HEK293T (cell line): ENCODE data around the gene TRIM28.
"Not testable (repeated sequence)": the region's sequence is repeated elsewhere in the genome, so short reads cannot be mapped to it uniquely, and the experiment has no call there.

Experiments used
- CTCF ChIA-PET: fragments of 350-600 bp; formaldehyde crosslinking; extraction: SDS; loops from one replicate; lab custom pipeline; 2021; ENCODE audit warnings: antibody characterized with exemption, inconsistent platforms; lab: Yijun Ruan, JAX
- POLR2A ChIA-PET: fragments of 350-600 bp; formaldehyde crosslinking; extraction: SDS; loops from one replicate; lab custom pipeline; 2020; ENCODE audit warnings: antibody characterized with exemption, inconsistent platforms; lab: Yijun Ruan, JAX
- DNase-seq: peaks from one replicate; pipeline ENCODE4 v3.0.0; 2012; ENCODE audit warnings: mixed read lengths; ENCODE audit errors: extremely low spot score
- ARNT ChIP-seq: fragments of 450-650 bp; IDR thresholded peaks from 2 replicates; pipeline ENCODE4 v1.6.1; 2017; ENCODE audit warnings: mild to moderate bottlenecking
- BHLHE40 ChIP-seq: fragments of 450-650 bp; IDR thresholded peaks from 2 replicates; pipeline ENCODE4 v1.6.1; 2016; ENCODE audit warnings: mild to moderate bottlenecking, moderate library complexity, borderline replicate concordance
- CTBP1 ChIP-seq: fragments of 450-650 bp; IDR thresholded peaks from 2 replicates; pipeline ENCODE4 v1.6.1; 2016; ENCODE audit warnings: borderline replicate concordance
- ELF4 ChIP-seq: fragments of 450-650 bp; IDR thresholded peaks from 2 replicates; pipeline ENCODE4 v1.6.1; 2017; ENCODE audit warnings: antibody characterized with exemption
- FOXA1 ChIP-seq: fragments of 450-650 bp; IDR thresholded peaks from 2 replicates; pipeline ENCODE4 v1.6.1; 2016; ENCODE audit warnings: mild to moderate bottlenecking
- FOXK2 ChIP-seq: fragments of 450-650 bp; IDR thresholded peaks from 2 replicates; pipeline ENCODE4 v1.6.1; 2016; ENCODE audit warnings: mild to moderate bottlenecking
- FOXM1 ChIP-seq: fragments of 450-650 bp; IDR thresholded peaks from 2 replicates; pipeline ENCODE4 v1.6.1; 2017; ENCODE audit warnings: mild to moderate bottlenecking, borderline replicate concordance
- HDGF ChIP-seq: fragments of 450-650 bp; IDR thresholded peaks from 2 replicates; pipeline ENCODE4 v1.6.1; 2017; ENCODE audit warnings: antibody characterized with exemption, borderline replicate concordance
- L3MBTL2 ChIP-seq: fragments of 450-650 bp; conservative IDR thresholded peaks from 2 replicates; pipeline ENCODE4 v1.6.1; 2016; ENCODE audit warnings: mild to moderate bottlenecking
- LEF1 ChIP-seq: fragments of 450-650 bp; IDR thresholded peaks from 2 replicates; pipeline ENCODE4 v1.6.1; 2017; ENCODE audit warnings: mild to moderate bottlenecking, borderline replicate concordance
- NFRKB ChIP-seq: fragments of 450-650 bp; IDR thresholded peaks from 2 replicates; pipeline ENCODE4 v1.6.1; 2016; ENCODE audit warnings: mild to moderate bottlenecking, moderate library complexity
- SP1 ChIP-seq: fragments of 450-650 bp; IDR thresholded peaks from 2 replicates; pipeline ENCODE4 v1.6.1; 2017
- SUZ12 ChIP-seq: fragments of 450-650 bp; IDR thresholded peaks from 2 replicates; pipeline ENCODE4 v1.6.1; 2016; ENCODE audit warnings: mild to moderate bottlenecking
- TARDBP ChIP-seq: fragments of 450-650 bp; IDR thresholded peaks from 2 replicates; pipeline ENCODE4 v1.6.1; 2016
- ZNF384 ChIP-seq: fragments of 450-650 bp; IDR thresholded peaks from 2 replicates; pipeline ENCODE4 v1.6.1; 2016
- TF ChIP-seq, protein P1 (sequence below): fragments of 450-650 bp; IDR thresholded peaks from 2 replicates; pipeline ENCODE4 v1.6.1; 2016

TRIM28 gene

DNA sequence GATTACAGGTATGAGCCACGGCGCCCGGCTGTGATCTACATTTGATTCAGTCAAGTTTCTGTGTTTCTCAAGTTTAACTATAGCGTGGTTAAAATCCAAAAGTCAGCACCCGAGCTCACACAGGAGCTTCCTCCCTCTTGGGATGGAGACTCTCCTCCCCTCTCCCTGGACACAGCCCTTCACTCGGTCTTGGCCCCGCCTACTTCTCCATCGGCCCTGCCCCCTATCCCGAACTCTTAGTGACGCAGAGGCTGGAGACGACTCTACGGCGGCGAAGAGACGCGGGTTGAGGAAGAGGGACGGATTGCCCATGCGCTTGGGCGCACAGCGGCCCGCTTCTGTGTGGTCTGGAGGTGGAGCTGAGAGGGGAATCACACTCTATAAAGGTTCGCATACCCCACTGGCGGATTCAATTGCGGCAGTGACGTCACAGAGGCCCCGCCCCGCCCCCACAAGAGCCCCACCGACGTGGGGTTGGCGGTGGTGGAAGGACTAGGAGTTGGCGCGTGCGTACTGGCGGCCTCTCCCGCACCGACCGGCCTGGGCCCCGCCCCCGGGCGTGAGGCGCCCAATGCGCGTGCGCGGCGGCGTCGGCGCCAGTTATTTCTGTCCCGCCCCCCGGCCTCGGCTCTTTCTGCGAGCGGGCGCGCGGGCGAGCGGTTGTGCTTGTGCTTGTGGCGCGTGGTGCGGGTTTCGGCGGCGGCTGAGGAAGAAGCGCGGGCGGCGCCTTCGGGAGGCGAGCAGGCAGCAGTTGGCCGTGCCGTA, at the start of gene TRIM28:
Gene TRIM28, plus strand, starts transcription at position 239 of the 765 bp plus-strand sequence. CDS start 694 bp downstream, outside the sequence.
- ChIA-PET CTCF (interaction anchor here (1.3 kb wide), 1 partner anchor 25 kb away, joined by 9 read pairs; the partner anchor contains the start of gene ZBTB45), POLR2A (interaction anchor here (0.5 to 3.8 kb wide), 23 partner anchors 8 to 383 kb away, joined by 3 to 96 read pairs (median 5); partner anchors contain the start of genes CHMP2A, MZF1, RNF225 and UBE2M)
- DNase-seq = peak; percentile 99
- TF ChIP-seq SP1 (no peak), ELF4 (peak; percentile 31; the same call in 1 of the 2 replicates)

DNA sequence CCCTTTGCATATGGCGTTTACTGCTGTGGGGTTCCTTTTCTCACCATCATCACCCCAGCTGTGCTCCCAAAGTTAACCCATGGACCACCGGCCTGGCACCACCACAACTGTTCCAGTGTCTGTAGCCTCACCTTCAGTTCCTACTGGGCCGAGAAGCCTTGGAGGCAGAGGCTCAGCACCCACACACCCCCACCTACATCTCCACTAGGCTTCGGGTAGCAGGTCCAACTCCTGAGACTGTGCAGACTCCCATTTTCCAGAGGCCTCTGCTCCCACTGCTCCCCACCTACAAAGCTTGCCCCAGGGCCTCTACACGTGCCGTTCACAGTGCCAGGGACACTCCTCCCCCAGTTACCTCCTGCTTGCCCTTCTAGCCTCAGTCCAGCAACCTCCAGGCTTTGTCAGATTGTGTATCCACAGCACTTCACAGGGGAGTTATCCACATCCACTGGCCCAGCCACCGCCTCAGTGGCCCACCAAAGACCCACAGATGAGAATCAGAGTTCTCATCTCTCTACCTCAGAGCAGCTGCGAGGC, 46.2 kb upstream of the TRIM28 start:
- no peak for DNase-seq
- CTCF ChIA-PET = no interaction called here
- TF ChIP-seq L3MBTL2 (no peak), HDGF (no peak), FOXK2 (no peak), BHLHE40 (no peak), ARNT (no peak), CTBP1 (no peak), LEF1 (no peak), FOXM1 (no peak), SUZ12 (no peak), ELF4 (no peak), FOXA1 (no peak), TARDBP (no peak), SP1 (no peak), NFRKB (no peak), ZNF384 (no peak)
- TF ChIP-seq, protein P1, sequence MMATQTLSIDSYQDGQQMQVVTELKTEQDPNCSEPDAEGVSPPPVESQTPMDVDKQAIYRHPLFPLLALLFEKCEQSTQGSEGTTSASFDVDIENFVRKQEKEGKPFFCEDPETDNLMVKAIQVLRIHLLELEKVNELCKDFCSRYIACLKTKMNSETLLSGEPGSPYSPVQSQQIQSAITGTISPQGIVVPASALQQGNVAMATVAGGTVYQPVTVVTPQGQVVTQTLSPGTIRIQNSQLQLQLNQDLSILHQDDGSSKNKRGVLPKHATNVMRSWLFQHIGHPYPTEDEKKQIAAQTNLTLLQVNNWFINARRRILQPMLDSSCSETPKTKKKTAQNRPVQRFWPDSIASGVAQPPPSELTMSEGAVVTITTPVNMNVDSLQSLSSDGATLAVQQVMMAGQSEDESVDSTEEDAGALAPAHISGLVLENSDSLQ = no peak
- POLR2A ChIA-PET = no interaction called here

DNA sequence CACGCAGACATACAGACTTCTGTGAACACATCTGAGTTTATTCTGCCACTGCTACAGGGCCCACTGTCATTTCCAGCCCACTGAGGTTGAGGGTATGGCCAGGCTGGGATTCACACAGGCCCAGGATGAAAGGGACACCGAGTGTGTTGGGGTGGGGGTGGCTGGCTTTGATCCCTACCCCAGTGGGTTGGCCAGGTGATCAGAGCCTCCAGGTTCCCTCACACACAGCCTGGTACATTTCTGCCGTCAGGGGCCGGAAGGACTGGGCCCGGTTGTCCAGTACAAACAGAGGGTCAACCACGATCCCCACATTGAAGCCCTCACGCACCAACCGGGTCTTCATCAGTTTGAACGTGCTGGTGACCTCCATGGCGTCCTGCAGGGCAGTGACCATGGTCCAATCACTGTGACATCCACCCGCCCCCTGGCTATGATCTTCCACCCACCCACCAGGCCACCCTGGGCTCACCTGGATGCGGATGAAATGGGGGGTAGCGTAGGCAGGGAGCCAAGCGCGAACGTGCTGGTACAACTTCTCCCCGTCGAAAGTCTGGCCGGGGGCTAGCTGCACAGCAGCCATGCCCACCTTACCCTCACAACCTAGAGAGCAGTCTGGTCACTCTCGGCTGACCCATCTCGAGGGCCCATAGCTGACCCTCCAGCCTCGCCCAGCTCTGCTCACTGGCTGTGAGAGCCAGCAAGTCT, 45.4 kb upstream of the TRIM28 start:
- DNase-seq = no peak
- ChIA-PET CTCF (no interaction called here), POLR2A (interaction anchor here (1.8 kb wide), 1 partner anchor 23 kb away, joined by 5 read pairs; the partner anchor contains the start of gene ZNF446)
- TF ChIP-seq TARDBP = no peak
- TF ChIP-seq SP1 = no peak
- no peak for TF ChIP-seq ZNF384
- TF ChIP-seq, protein P1 = no peak
- TF ChIP-seq NFRKB = no peak
- no peak for TF ChIP-seq SUZ12
- TF ChIP-seq CTBP1 = no peak
- no peak for TF ChIP-seq LEF1

DNA sequence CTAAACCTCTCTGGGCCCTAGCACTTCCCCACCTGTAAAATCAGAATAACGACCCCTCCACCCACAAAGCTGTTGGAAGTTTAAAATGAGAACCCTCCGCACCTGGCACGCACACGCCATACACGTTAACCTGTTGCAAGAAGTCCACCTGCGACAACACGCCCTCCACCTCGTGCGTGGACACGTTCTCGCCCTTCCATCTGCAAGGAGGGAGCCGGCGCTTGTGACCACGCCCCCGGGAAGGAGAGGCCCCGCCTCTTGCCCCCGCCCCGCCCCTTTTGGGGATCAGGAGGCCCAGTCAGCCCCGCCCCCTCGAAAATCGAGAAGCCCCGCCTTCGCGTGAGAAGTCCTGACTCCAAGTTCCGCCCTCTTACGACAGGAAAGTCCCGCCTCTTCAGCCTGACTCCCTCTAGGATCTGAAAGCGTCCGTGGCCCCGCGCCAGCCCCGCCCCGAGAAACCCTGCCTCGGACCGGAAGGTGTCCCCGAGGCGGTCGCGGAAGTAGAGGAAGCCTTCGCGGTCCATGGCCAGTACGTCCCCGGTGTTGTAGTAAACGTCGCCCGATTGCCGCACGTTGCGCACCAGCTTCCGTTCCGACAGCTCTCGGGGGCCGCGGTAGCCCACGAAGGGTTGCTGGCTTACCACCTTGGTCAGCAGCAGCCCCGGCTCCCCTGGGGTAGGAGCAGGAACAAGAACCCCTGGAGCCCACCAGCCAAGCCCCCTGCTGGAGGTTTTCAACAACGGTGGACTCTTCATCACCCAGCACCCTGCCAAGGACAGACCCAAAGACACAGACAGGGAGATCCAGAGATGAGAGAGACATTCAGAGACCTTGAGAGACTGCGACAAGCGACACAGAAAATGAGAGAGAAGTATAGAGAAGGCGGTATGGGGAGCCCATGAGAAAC, 44.6 kb upstream of the TRIM28 start:
- ChIA-PET CTCF (no interaction called here), POLR2A (interaction anchor here (0.6 to 1.8 kb wide), 4 partner anchors 20 to 48 kb away, joined by 3 to 10 read pairs (median 6); partner anchors contain the start of genes ZBTB45, ZNF324B and ZNF446)
- peak; percentile 97 for DNase-seq
- TF ChIP-seq SUZ12 (no peak), FOXM1 (no peak), ZNF384 (no peak), SP1 (no peak), HDGF (0 out of 2 replicates have a peak, but pooled peaks have one; percentile 68), FOXK2 (no peak), NFRKB (no peak), ARNT (no peak), LEF1 (no peak), CTBP1 (peak; percentile 85), BHLHE40 (no peak), ELF4 (no peak; the same call in 1 of the 2 replicates), L3MBTL2 (peak; percentile 68), FOXA1 (no peak), TARDBP (no peak)
- TF ChIP-seq, protein P1 = peak; percentile 55

DNA sequence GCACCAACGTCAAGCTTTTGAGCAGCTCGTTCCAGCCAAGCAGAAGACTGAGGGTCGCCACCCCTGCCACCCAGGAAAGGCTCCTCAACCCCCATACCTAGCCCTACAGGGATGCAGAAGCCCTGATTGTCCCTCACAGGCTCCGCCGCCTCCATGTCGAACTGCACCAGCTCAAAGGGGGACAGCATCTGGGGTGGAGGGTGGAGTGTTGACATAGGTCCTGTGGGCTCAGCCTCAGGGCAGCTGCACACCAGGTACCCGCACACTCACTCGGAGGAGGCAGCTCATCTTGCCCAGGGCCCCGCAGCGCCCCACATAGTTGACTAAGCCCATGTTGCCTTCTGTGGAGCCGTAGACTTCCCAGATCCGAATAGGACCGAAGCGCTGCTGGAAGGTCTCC, 43.6 kb upstream of the TRIM28 start:
- POLR2A ChIA-PET = interaction anchor here (0.6 to 1.8 kb wide), 3 partner anchors 18 to 25 kb away, joined by 3 to 10 read pairs (median 5); partner anchors contain the start of genes ZBTB45 and ZNF446
- DNase-seq = no peak
- TF ChIP-seq LEF1 = no peak
- no peak for TF ChIP-seq FOXK2
- no peak for TF ChIP-seq ZNF384
- no peak for TF ChIP-seq SUZ12
- no peak for TF ChIP-seq BHLHE40
- TF ChIP-seq TARDBP = no peak
- TF ChIP-seq SP1 = no peak
- TF ChIP-seq L3MBTL2 = no peak
- no peak for TF ChIP-seq HDGF
- TF ChIP-seq ELF4 = no peak
- TF ChIP-seq FOXA1 = no peak
- TF ChIP-seq, protein P1 = no peak
- no peak for TF ChIP-seq CTBP1
- no peak for TF ChIP-seq ARNT
- no peak for TF ChIP-seq NFRKB
- TF ChIP-seq FOXM1 = no peak
- CTCF ChIA-PET = no interaction called here

DNA sequence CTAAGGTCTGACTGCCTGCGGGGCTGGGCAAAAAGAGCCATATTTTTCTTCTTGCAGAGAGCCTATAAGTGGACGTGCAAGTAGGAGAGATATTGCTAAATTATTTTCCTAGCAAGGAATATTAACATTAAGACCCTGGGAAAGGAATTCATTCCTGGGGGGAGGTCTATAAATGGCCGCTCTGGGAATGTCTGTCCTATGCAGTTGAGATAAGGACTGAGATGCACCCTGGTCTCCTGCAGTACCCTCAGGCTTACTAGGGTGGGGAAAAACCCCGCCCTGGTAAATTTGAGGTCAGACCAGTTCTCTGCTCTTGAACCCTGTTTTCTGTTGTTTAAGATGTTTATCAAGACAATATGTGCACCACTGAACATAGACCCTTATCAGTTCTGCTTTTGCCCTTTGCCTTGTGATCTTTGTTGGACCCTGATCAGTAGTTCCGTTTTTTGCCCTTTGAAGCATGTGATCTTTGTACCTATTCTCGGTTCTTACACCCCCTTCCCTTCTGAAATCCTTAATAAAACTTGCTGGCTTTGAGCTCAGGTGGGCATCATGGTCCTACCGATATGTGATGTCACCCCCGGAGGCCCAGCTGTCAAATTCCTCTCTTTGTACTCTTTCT, 36.2 kb upstream of the TRIM28 start:
- POLR2A ChIA-PET, CTCF ChIA-PET, DNase-seq: not testable (repeated sequence)
